ENCODE measurements around the gene TBCD.

Gene TBCD

DNA sequence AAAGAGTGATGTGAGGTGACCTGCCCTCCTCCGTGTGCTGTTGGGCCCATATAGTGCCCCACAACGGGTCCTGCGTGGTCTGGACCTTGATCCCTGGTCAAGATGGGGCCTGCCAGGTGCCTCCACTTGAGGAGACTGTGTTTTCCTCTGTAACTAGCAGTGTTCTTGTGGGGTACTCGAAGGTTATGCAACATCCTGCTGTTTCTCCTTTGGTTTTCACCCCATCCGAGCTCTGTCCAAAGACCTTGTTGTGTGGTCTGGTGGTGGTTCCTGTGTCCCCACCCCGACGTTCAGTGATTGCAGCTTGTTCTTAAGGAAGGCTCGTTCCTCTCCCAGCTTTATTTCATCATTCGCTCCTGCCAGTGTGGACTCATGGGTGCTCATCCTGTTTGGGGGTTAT, 126.7 kb downstream of the TBCD start:
- POLR2A ChIA-PET: no interaction called here
- CTCF ChIA-PET: no interaction called here
- no peak for DNase-seq (ENCODE audit: extremely low spot score)
- no peak for TF ChIP-seq ARNT (IDR thresholded peaks at IDR 0.05)
- no peak for TF ChIP-seq ELF4 (IDR thresholded peaks at IDR 0.05)
- no peak for TF ChIP-seq FOXM1 (IDR thresholded peaks at IDR 0.05; ENCODE audit: borderline replicate concordance)
- TF ChIP-seq CTBP1 (IDR thresholded peaks at IDR 0.05; ENCODE audit: borderline replicate concordance): no peak
- no peak for TF ChIP-seq ZNF384 (IDR thresholded peaks at IDR 0.05)
- TF ChIP-seq NFRKB (IDR thresholded peaks at IDR 0.05): no peak
- TF ChIP-seq L3MBTL2 (conservative IDR thresholded peaks at IDR 0.05): no peak
- TF ChIP-seq LEF1 (IDR thresholded peaks at IDR 0.05; ENCODE audit: borderline replicate concordance): no peak
- TF ChIP-seq SP1 (IDR thresholded peaks at IDR 0.05): no peak
- TF ChIP-seq BHLHE40 (IDR thresholded peaks at IDR 0.05; ENCODE audit: borderline replicate concordance): no peak

GRCh38 chr17:82879241-82879640, 127.4 kb downstream of the TBCD start:
- POLR2A ChIA-PET: no interaction called here
- CTCF ChIA-PET: no interaction called here
- TF ChIP-seq NFRKB (IDR thresholded peaks at IDR 0.05): no peak
- no peak for TF ChIP-seq SUZ12 (IDR thresholded peaks at IDR 0.05)
- no peak for TF ChIP-seq FOXK2 (IDR thresholded peaks at IDR 0.05)
- no peak for TF ChIP-seq TARDBP (IDR thresholded peaks at IDR 0.05)
- TF ChIP-seq, protein P1, sequence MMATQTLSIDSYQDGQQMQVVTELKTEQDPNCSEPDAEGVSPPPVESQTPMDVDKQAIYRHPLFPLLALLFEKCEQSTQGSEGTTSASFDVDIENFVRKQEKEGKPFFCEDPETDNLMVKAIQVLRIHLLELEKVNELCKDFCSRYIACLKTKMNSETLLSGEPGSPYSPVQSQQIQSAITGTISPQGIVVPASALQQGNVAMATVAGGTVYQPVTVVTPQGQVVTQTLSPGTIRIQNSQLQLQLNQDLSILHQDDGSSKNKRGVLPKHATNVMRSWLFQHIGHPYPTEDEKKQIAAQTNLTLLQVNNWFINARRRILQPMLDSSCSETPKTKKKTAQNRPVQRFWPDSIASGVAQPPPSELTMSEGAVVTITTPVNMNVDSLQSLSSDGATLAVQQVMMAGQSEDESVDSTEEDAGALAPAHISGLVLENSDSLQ (IDR thresholded peaks at IDR 0.05): no peak
- no peak for TF ChIP-seq HDGF (IDR thresholded peaks at IDR 0.05; ENCODE audit: borderline replicate concordance)
- no peak for TF ChIP-seq ELF4 (IDR thresholded peaks at IDR 0.05)
- no peak for TF ChIP-seq L3MBTL2 (conservative IDR thresholded peaks at IDR 0.05)
- no peak for TF ChIP-seq LEF1 (IDR thresholded peaks at IDR 0.05; ENCODE audit: borderline replicate concordance)
- TF ChIP-seq ZNF384 (IDR thresholded peaks at IDR 0.05): no peak
- no peak for TF ChIP-seq CTBP1 (IDR thresholded peaks at IDR 0.05; ENCODE audit: borderline replicate concordance)
- no peak for TF ChIP-seq ARNT (IDR thresholded peaks at IDR 0.05)
- no peak for TF ChIP-seq FOXA1 (IDR thresholded peaks at IDR 0.05)
- no peak for TF ChIP-seq FOXM1 (IDR thresholded peaks at IDR 0.05; ENCODE audit: borderline replicate concordance)
- TF ChIP-seq BHLHE40 (IDR thresholded peaks at IDR 0.05; ENCODE audit: borderline replicate concordance): no peak
- no peak for TF ChIP-seq SP1 (IDR thresholded peaks at IDR 0.05)
- DNase-seq (ENCODE audit: extremely low spot score): no peak

- ChIA-PET CTCF (no interaction called here), POLR2A (no interaction called here)
These were observed 128.9 kb downstream of the TBCD start for GRCh38 chr17:82880620-82881323.

GRCh38 chr17:82881324-82881823, 129.5 kb downstream of the TBCD start:
- ChIA-PET CTCF (no interaction called here), POLR2A (no interaction called here)
- TF ChIP-seq LEF1 (IDR thresholded peaks at IDR 0.05; ENCODE audit: borderline replicate concordance) (no peak), ARNT (IDR thresholded peaks at IDR 0.05) (no peak), FOXA1 (IDR thresholded peaks at IDR 0.05) (no peak), L3MBTL2 (conservative IDR thresholded peaks at IDR 0.05) (no peak), ELF4 (IDR thresholded peaks at IDR 0.05) (no peak)
- no peak for DNase-seq (ENCODE audit: extremely low spot score)

More at GRCh38 chr17:82880620-82881323, 128.9 kb downstream of the TBCD start:
- TF ChIP-seq NFRKB (IDR thresholded peaks at IDR 0.05) (no peak), SP1 (IDR thresholded peaks at IDR 0.05) (no peak), ZNF384 (IDR thresholded peaks at IDR 0.05) (no peak), FOXK2 (IDR thresholded peaks at IDR 0.05) (no peak), ELF4 (IDR thresholded peaks at IDR 0.05) (no peak), CTBP1 (IDR thresholded peaks at IDR 0.05; ENCODE audit: borderline replicate concordance) (no peak), FOXM1 (IDR thresholded peaks at IDR 0.05; ENCODE audit: borderline replicate concordance) (no peak), HDGF (IDR thresholded peaks at IDR 0.05; ENCODE audit: borderline replicate concordance) (no peak), FOXA1 (IDR thresholded peaks at IDR 0.05) (no peak), SUZ12 (IDR thresholded peaks at IDR 0.05) (no peak), BHLHE40 (IDR thresholded peaks at IDR 0.05; ENCODE audit: borderline replicate concordance) (no peak), L3MBTL2 (conservative IDR thresholded peaks at IDR 0.05) (no peak)
- TF ChIP-seq, protein P1 (IDR thresholded peaks at IDR 0.05): no peak
- no peak for DNase-seq (ENCODE audit: extremely low spot score)

DNA sequence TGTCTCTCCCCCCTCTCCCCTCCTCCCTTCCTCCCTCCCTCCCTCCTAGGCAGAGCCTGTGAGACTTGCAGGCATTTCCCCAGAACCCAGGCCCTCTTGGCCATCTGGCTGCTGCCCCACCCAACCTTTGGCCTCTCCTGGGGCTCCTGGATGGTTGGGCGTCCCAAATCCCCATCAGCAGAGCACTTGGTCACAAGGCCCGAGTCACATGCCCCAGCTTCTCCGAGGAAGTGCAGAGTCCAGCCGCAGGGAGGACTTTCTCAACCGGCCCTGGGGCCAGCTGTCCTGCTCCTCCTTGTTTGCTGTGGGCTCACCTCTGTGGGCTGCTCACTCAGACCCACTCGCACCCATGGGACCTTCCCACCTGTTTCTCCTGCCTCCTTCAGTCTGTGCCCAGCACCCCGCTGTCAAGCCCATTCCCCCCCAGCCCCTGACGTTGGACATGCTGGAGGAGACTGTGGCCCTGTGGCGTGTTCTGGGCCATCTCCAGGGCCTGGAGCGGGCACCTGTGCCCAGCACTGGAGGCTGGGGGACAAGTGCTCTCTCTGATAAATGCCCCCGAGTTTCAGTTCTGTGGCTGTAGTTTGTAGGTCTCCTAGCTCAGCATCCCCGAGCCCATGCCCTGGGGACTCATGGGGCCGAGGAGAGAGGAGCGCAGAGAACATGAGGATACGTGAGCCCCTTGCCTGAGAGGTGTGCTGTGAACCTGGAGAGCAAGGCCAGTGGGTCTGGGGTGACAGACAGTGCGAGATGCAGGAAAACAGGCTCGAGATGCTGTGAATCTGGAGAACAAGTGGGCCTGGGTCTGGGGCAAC, 130.2 kb downstream of the TBCD start:
- TF ChIP-seq NFRKB (IDR thresholded peaks at IDR 0.05): no peak
- no peak for TF ChIP-seq BHLHE40 (IDR thresholded peaks at IDR 0.05; ENCODE audit: borderline replicate concordance)
- TF ChIP-seq FOXM1 (IDR thresholded peaks at IDR 0.05; ENCODE audit: borderline replicate concordance): no peak
- TF ChIP-seq, protein P1 (IDR thresholded peaks at IDR 0.05): no peak
- TF ChIP-seq ARNT (IDR thresholded peaks at IDR 0.05): no peak
- no peak for TF ChIP-seq ELF4 (IDR thresholded peaks at IDR 0.05)
- no peak for TF ChIP-seq TARDBP (IDR thresholded peaks at IDR 0.05)
- TF ChIP-seq CTBP1 (IDR thresholded peaks at IDR 0.05; ENCODE audit: borderline replicate concordance): no peak
- no peak for TF ChIP-seq ZNF384 (IDR thresholded peaks at IDR 0.05)
- TF ChIP-seq SP1 (IDR thresholded peaks at IDR 0.05): no peak
- no peak for TF ChIP-seq SUZ12 (IDR thresholded peaks at IDR 0.05)
- no peak for TF ChIP-seq FOXA1 (IDR thresholded peaks at IDR 0.05)
- no peak for TF ChIP-seq HDGF (IDR thresholded peaks at IDR 0.05; ENCODE audit: borderline replicate concordance)
- no peak for TF ChIP-seq FOXK2 (IDR thresholded peaks at IDR 0.05)
- TF ChIP-seq L3MBTL2 (conservative IDR thresholded peaks at IDR 0.05): no peak
- no peak for TF ChIP-seq LEF1 (IDR thresholded peaks at IDR 0.05; ENCODE audit: borderline replicate concordance)
- CTCF ChIA-PET: no interaction called here
- POLR2A ChIA-PET: no interaction called here
- no peak for DNase-seq (ENCODE audit: extremely low spot score)

Measured in HEK293T (cell line).